ENCODE data around the gene RAB24.
"Not testable (repeated sequence)": the region's sequence is repeated elsewhere in the genome, so short reads cannot be mapped to it uniquely, and the experiment has no call there.

DNA sequence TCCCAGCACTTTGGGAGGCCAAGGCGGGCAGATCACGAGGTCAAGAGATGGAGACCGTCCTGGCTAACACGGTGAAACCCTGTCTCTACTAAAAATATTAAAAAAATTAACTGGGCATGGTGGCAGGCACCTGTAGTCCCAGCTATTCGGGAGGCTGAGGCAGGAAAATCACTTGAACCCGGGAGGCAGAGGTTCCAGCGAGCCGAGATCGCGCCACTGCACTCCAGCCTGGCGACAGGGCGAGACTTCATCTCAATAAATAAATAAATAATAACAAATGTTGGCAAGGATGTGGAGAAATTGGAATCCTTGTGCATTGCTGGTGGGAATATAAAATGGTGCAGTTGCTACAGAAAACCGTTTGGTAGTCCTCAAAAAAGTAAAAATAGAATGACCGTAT lies 39.5 kb upstream of the RAB24 start:
- TF ChIP-seq CTCF, POLR2A (IDR thresholded peaks at IDR 0.05): not testable (repeated sequence)
